ENCODE data around the gene PIK3AP1. TPM values are rescaled to one million over a fixed set of nuclear protein-coding genes. Genes with fewer than 3 reads are reported as not detected.
"Not testable (repeated sequence)": the region's sequence is repeated elsewhere in the genome, so short reads cannot be mapped to it uniquely, and the experiment has no call there.

PIK3AP1 gene
- total and polyA plus RNA-seq, 8 donors, result 2.6 to 14.5 (median 6.4) TPM; not detected in 1

GRCh38 chr10:96577069-96577468 lies 143.2 kb downstream of the PIK3AP1 start:
- TF ChIP-seq POLR2A (IDR thresholded peaks at IDR 0.05), result no peak
- peak in 2 of 3 donors; percentile 19 to 74 for TF ChIP-seq POLR2AphosphoS5 (IDR thresholded peaks at IDR 0.05)
- DNase-seq, result peak in 1 of 2 donors; percentile 55
- Histone ChIP-seq H3K9me3 (no peaks in the 10 kb centered on the region), H3K4me3 (no peak overlapping the region), H3K36me3 (peaks cover 0 to 25% (median 14%) of the 10 kb centered on the region in 4 donors), H3K27ac (peak overlapping the region in 4 of 5 donors; percentile 2 to 72 (median 38)), H3K27me3 (no peaks in the 10 kb centered on the region), H3K4me1 (peaks cover 44 to 91% (median 70%) of the 10 kb centered on the region in 4 donors)
- WGBS, 5 donors, result 27 to 60% (median 41%) methylated on average over 1 of the region's 1 CpG
- intact Hi-C loops (cut with DNase I; ENCODE audit: low total_unique reads), result no loop called here

GRCh38 chr10:96576277-96576980 lies 143.9 kb downstream of the PIK3AP1 start:
- intact Hi-C loops (cut with DNase I; ENCODE audit: low total_unique reads), result no loop called here
- H3K4me1 ChIP-seq, result peaks cover 38 to 91% (median 69%) of the 10 kb centered on the region in 4 donors
- no peaks in the 10 kb centered on the region for H3K27me3 ChIP-seq
- no peak for TF ChIP-seq CTCF (IDR thresholded peaks at IDR 0.05)
- no peak for DNase-seq
- no peak overlapping the region for H3K4me3 ChIP-seq
- WGBS, 5 donors, result 18 to 37% (median 28%) methylated on average over 1 of the region's 1 CpG
- H3K9me3 ChIP-seq, result no peaks in the 10 kb centered on the region
- peaks cover 0 to 25% (median 14%) of the 10 kb centered on the region in 4 donors for H3K36me3 ChIP-seq
- peak overlapping the region in 3 of 5 donors; percentile 2 to 72 (median 67) for H3K27ac ChIP-seq

- intact Hi-C loops (cut with DNase I; ENCODE audit: low total_unique reads); H3K27me3 ChIP-seq; H3K9me3 ChIP-seq; H3K4me3 ChIP-seq; DNase-seq; H3K27ac ChIP-seq: not testable (repeated sequence)
- WGBS, 5 donors, result 80 to 93% (median 87%) methylated on average over 2 of the region's 2 CpGs
- H3K4me1 ChIP-seq, result peaks cover 23 to 91% (median 69%) of the 10 kb centered on the region in 4 donors
- H3K36me3 ChIP-seq, result peaks cover 0 to 28% (median 14%) of the 10 kb centered on the region in 4 donors
Observed at GRCh38 chr10:96574564-96574963, 145.8 kb downstream of the PIK3AP1 start.

GRCh38 chr10:96573036-96573435 lies 147.3 kb downstream of the PIK3AP1 start:
- H3K4me1 ChIP-seq, result peaks cover 19 to 91% (median 67%) of the 10 kb centered on the region in 4 donors
- intact Hi-C loops (cut with DNase I; ENCODE audit: low total_unique reads), result no loop called here
- no peak overlapping the region for H3K4me3 ChIP-seq
- no peak overlapping the region for H3K27ac ChIP-seq
- H3K27me3 ChIP-seq, result no peaks in the 10 kb centered on the region
- peaks cover 0 to 29% (median 14%) of the 10 kb centered on the region in 4 donors for H3K36me3 ChIP-seq
- no peak for DNase-seq
- WGBS, 5 donors, result 45 to 69% (median 53%) methylated on average over 5 of the region's 5 CpGs
- TF ChIP-seq POLR2A (IDR thresholded peaks at IDR 0.05) (no peak), CTCF (IDR thresholded peaks at IDR 0.05) (no peak), POLR2AphosphoS5 (IDR thresholded peaks at IDR 0.05) (no peak), EP300 (IDR thresholded peaks at IDR 0.05) (no peak)
- H3K9me3 ChIP-seq, result no peaks in the 10 kb centered on the region

- H3K36me3 ChIP-seq, result peaks cover 0 to 38% (median 18%) of the 10 kb centered on the region in 4 donors
- 53 to 66% (median 57%) methylated on average over 10 of the region's 10 CpGs for WGBS, 5 donors
- H3K4me1 ChIP-seq, result peaks cover 17 to 90% (median 61%) of the 10 kb centered on the region in 4 donors
- TF ChIP-seq POLR2AphosphoS5 (IDR thresholded peaks at IDR 0.05), result no peak
- no peaks in the 10 kb centered on the region for H3K9me3 ChIP-seq
- no peaks in the 10 kb centered on the region for H3K27me3 ChIP-seq
- H3K27ac ChIP-seq, result peak overlapping the region in 1 of 5 donors; percentile 21
- no peak for DNase-seq
- intact Hi-C loops (cut with DNase I; ENCODE audit: low total_unique reads), result no loop called here
- no peak overlapping the region for H3K4me3 ChIP-seq
Observed at GRCh38 chr10:96570983-96571964, 149.0 kb downstream of the PIK3AP1 start.

Data from stomach (tissue), 9 donors.